Fibroblast of pulmonary artery (primary cell): ENCODE measurements around the gene SEMA4A.
"Not testable (repeated sequence)": the region's sequence is repeated elsewhere in the genome, so short reads cannot be mapped to it uniquely, and the experiment has no call there.

Experiments used
- DNase-seq: peaks from one replicate; pipeline ENCODE4 v3.0.0-alpha.2; 2010; ENCODE audit warnings: low read depth
- H3K4me3 ChIP-seq: replicated peaks from 2 replicates; pipeline ENCODE4 v1.5.1; 2011; ENCODE audit warnings: low read depth, mild to moderate bottlenecking, control low read depth, low read length, moderate library complexity
- CTCF ChIP-seq: IDR thresholded peaks from 2 replicates; pipeline ENCODE4 v1.5.1; 2011; ENCODE audit warnings: mild to moderate bottlenecking, control low read depth, low read length, inconsistent platforms; ENCODE audit errors: missing control alignments

SEMA4A gene

DNA sequence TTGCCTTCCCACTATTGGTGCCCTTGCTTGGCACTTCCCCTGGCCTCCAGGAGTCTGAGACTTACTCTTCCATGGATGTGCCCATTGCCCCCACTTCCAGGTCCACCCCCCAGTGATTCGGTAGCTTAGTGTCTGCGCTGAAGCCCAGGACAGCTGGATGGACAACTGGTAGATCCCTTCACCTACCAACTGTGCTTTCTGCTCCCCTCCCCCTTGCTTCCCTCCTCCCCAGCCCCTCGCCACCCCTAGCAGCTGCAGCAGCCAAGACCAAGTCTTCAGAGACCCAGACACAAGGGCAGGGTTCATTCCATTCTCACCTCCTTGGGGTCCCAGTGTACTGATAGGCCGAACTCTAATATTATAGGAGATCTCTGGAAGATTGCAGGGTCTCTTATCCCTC, 31.9 kb upstream of the SEMA4A start:
- no peak overlapping the region for H3K4me3 ChIP-seq
- no peak for TF ChIP-seq CTCF
- no peak for DNase-seq

- TF ChIP-seq CTCF: no peak
- peak overlapping the region; percentile 41 for H3K4me3 ChIP-seq
- no peak for DNase-seq
These were observed 31.3 kb upstream of the SEMA4A start for GRCh38 chr1:156122086-156122485.

GRCh38 chr1:156122519-156123355, 30.6 kb upstream of the SEMA4A start:
- DNase-seq: peak; percentile 92
- no peak for TF ChIP-seq CTCF
- peak overlapping the region; percentile 41 for H3K4me3 ChIP-seq

DNA sequence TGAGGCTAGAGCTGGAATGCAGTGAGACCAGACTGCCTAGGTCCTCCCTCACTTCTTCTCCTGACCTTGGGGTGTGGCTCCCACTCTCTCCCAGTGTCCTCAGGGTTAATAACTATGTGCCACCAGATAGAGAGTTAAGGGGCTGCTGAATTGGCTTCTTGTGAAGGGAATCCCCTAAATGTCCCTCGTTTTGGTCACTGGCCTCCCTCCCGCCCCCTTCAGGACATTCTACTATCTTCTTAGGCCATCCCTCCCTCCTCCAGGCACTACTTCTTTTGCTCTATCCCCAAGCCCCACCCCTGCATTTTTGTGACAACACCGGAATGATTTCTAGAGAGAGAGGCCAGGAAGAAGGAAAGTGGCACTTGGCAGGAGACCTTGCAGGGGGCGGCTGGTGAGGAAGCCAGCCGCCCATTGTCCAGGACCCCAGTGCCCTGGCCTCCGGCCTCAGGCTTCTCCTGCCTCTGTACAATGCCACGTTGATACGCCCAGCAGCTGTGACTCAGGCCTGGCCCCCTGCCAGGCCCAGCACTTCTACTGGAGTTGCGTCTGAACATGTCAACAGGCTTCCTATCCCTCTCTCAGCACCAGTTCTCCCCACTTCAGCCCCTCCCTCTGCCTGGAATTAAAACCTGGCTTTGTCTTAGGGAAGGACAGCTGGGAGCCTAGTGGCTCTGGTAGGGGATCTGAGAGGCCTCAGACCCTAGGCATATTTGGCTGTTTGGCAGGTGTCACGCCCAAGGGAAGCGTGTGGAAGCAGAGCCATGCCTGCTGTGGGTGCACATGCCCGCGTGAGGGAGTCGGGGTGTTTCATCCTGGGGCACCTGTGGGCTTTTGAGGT, 29.8 kb upstream of the SEMA4A start:
- peak overlapping the region; percentile 41 for H3K4me3 ChIP-seq
- DNase-seq: peak; percentile 98
- TF ChIP-seq CTCF: peak; percentile 36

DNA sequence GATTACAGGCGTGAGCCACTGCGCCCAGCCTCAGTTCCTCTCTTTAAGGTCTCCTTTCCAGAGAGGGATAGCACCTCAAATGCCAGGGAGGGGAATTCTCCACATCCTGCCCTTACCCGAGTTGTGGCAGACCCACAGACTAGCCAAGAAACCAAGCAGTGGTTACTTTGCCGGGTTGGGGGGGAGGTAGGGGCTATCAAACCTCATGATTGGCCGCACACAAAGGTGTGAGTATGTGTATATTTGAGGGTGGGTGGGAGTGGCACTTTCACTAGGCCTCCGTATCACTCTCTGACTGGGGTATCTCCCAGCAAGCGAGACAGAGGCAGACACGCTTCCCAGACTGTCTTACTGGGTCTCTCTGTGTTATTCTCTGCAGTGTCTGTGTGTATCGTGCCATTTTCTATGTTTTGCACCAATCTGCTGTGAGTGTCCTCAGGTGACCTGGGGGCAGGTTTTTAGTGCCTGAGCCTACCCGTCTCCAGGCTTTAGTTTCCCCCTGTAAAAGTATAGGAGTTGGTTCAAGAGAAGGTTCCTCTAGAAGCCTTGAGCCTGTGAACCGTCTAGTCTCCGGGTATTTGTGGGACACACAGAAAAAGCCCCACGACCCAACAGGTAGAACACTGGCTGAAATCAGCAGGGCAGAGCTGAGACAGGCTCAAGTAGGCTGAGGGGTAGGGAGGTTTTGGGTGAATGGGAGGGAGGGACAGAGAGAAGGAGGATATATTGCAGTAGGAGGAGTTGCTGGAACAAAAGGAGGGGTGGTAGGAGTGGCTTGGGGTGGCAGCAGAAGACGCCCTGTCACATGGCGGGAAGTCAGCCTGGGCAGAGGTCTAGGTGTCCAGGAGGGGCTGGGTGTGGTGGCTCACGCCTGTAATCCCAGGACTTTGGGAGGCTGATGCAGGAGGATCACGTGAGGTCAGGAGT, 28.6 kb upstream of the SEMA4A start:
- DNase-seq: no peak
- no peak overlapping the region for H3K4me3 ChIP-seq
- TF ChIP-seq CTCF: no peak

GRCh38 chr1:156125544-156125943, 27.8 kb upstream of the SEMA4A start:
- not testable (repeated sequence) for H3K4me3 ChIP-seq

More at GRCh38 chr1:156125544-156125943, 27.8 kb upstream of the SEMA4A start:
- not testable (repeated sequence) for DNase-seq
